Retina (tissue), 1 donor: ENCODE results near the gene EGFR.

ENCODE experiments used
- DNase-seq: peaks from one replicate; pipeline ENCODE4 v3.0.0-alpha.2; 2016

Gene EGFR

DNA sequence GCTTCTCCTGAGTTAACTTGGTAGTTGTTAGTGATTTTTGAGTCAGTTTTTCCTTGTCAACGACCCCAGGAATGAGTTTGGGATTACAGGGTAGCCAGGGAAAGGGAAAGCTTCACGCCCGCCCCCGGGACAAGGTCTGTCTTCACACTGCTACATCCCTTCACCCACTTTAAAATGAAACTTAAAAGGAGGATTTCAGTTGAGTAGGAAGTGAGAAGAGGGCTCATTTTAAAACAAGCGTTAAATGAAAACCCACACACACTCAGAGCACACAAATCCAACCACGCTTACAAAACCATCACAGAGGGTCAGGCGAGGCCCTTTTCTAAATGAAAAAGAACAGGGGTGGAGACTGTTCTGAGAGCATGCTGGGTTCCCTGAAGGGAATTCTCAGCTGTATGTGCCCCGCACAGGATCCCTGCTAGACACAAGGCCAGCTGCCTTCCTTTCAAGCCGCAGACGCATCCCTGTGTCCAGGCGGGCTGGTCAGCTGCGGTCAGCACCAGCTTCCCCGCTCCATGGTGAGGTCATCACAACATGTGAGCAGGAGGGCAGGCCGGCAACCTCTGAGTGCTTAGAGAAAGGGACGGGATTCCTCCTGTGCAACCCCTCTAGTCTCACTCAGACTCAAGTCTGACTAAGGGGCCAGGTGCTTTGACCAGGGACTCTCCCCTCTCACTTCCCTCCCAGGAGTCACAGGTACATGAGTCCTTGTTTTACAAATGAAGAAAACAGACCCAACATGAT, 111.8 kb downstream of the EGFR start:
- peak; percentile 62 for DNase-seq

GRCh38 chr7:55131142-55131929, 112.5 kb downstream of the EGFR start:
- peak; percentile 37 for DNase-seq

DNA sequence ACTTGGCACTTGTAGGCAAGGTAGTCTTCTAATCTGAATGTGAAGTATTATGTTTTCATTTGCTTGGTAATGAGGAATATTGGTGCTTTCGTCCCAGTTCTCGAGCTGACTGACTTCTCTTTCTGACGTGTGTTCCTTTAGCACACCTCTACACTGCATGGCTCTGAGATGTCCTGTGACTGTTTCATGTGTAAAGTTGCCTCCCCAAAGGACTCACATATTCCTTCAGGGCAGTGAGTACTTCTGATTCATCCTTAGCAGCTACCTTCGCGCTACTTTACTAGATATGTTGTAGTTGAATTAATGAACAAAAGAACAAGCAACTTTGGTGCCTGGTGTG, 113.7 kb downstream of the EGFR start:
- DNase-seq = no peak

- DNase-seq = no peak
Measured at GRCh38 chr7:55132890-55133551, 114.2 kb downstream of the EGFR start.

GRCh38 chr7:55133630-55134358, 115.0 kb downstream of the EGFR start:
- DNase-seq = no peak

GRCh38 chr7:55134359-55134725, 115.5 kb downstream of the EGFR start:
- DNase-seq = no peak

DNA sequence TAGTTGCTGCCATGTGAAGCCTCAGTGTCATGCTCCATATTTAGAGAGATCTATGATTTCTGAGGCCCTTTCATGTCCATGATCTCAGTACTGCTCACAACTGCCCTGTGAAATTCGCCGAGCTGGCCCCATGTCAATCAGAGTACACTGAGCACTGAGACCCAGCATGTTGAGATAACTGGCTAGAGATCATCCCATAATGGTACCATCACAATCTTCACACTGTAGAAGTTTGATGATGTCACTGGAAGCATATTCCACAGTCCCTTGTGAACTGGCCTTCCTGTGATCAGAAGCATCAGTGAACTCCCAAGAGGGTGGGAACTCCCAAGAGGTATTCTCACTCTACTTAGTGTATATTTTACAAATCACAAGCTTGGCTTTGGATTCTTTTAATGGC, 116.0 kb downstream of the EGFR start:
- DNase-seq = no peak

DNA sequence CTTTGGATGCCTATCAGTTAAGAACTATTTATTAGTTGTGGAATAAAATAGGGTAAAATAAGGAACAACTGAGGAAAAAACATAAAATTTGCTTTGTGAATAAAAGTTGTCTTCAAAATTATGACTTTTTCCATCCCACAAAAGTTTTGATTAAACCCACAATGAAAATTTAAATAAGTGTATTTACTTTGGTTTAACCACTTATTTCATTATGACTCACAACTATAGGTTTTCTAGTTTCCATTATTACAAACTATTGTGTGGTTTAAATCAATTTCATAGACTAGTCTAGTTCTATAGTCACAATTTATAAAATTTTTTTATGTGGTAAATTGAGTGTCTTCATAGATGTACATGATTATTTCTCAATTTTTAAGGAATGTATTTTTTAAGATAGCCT, 116.6 kb downstream of the EGFR start:
- DNase-seq = no peak

GRCh38 chr7:55138663-55139062, 119.8 kb downstream of the EGFR start:
- no peak for DNase-seq

DNA sequence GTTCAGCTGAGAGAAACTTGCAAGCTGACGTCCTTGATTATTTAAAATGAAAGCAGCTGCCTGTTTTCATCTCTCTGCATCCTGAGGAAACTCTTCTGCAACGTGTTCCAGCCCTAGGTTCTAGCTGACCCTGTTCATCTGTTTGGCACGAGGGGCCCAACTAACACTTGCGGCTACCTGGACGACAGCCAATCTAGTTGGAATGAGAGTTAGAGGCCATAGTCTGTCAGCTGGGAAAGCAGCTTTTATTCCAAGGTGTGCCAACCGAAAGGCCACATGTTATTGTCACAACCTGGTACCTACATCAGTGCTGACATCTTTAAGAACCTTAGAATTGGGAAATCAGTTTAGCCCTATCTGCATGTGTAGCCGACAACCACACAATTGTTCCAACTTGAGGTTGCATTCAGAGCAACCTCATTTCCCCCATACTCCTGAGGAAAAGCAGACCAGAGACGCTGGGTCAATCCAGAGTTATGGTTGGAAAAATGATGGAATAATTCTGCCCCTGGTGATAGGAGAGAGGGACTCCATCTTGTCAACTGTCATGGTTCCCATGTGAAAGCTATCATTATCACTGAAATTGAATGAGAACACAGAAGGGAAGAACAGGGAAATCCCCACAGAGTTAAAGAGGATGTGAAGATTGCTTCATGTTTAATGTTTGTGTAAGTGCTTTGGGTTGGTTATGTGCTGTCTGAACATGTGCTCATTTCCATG, 121.6 kb downstream of the EGFR start:
- DNase-seq = no peak

GRCh38 chr7:55140941-55141278, 122.1 kb downstream of the EGFR start:
- no peak for DNase-seq

- DNase-seq = no peak
Measured at GRCh38 chr7:55142919-55143600, 124.2 kb downstream of the EGFR start.

GRCh38 chr7:55144333-55145317, 125.8 kb downstream of the EGFR start:
- DNase-seq = no peak

DNA sequence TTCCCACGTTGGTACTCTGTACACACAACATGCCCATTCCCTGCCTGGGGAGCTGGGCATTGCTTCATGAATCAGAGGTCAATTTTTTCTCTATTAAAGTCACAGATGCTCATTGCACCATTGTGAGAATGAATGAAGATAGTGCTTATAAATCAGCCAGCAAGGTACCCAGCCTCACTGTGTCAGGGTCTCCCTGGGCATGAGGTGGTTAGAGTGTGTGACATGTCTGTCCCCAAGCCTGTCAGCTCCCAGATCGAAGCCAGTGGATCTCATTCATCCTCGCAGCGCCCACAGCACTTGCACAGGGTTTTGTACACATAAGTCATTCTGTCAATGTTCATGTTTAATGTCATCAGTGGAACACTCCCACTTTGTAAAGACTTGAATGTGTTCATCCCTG, 126.8 kb downstream of the EGFR start:
- no peak for DNase-seq

- DNase-seq = no peak
Measured at GRCh38 chr7:55147101-55147500, 128.3 kb downstream of the EGFR start.

DNA sequence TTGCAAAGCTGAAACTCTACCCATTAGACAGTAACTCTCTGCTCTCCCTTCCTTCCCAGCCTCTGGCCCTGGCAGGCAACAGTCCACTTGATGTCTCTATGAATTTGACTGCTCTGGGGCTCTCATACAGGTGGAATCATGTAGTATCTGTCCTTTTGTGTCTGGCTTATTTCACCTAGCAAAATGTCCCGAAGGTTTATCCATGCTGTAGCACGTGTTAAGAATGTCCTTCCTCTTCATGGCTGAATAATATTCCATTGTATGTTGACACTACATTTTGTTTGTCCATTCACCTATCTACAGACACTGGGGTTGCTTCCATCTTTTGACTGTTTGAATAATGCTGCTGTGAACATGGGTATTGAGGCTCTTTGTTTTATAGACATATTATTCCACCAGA, 128.9 kb downstream of the EGFR start:
- DNase-seq = no peak

DNA sequence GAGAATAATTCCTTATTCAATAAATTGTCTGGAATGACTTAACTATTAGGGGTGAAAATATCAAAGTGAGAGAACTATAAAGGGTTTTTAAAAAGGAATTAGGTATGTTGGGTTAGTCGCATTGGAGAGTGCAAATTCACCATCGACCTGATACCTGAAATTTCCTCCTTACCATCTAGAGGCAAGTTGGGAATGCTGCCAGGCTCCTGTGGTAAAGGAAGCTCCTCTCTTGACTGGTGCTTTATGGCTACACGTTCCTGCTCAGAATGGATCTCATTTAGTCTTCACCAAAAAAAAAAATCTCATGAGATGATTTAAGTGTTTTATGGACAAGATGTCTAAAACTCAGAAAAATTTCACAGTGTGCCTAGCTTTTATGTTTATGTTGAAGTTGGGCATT, 129.8 kb downstream of the EGFR start:
- DNase-seq = no peak

DNA sequence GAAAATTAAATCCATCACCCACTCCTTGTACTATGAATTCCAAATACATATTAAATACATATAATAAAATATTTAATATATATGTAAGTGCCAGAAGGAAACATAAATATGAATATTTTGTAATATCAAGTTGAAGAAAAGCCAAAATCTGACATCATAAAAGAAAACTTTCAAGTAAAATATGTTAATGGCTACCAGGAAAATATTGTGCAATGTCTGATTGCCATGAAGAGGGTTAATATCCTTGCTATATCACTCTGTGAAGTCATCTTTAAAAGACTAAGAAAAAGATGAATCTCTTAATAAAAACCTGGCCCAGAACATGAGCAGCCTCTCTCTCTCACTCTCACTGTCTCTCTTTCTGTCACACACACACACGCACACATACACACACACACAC, 130.2 kb downstream of the EGFR start:
- no peak for DNase-seq

- DNase-seq = no peak
Measured at GRCh38 chr7:55150166-55150565, 131.3 kb downstream of the EGFR start.

GRCh38 chr7:55150709-55151451, 132.1 kb downstream of the EGFR start:
- no peak for DNase-seq
